Activated naive CD4-positive, alpha-beta T cell treated with Interleukin-2 at 50 U/mL for 16 hours (primary cell): Measurements from ENCODE around the gene KRTAP4-4.
"Not testable (repeated sequence)": the region's sequence is repeated elsewhere in the genome, so short reads cannot be mapped to it uniquely, and the experiment has no call there.

ENCODE experiments used
- DNase-seq: peaks from one replicate; pipeline ENCODE4 v3.0.0-alpha.2; 2020

KRTAP4-4 gene

DNA sequence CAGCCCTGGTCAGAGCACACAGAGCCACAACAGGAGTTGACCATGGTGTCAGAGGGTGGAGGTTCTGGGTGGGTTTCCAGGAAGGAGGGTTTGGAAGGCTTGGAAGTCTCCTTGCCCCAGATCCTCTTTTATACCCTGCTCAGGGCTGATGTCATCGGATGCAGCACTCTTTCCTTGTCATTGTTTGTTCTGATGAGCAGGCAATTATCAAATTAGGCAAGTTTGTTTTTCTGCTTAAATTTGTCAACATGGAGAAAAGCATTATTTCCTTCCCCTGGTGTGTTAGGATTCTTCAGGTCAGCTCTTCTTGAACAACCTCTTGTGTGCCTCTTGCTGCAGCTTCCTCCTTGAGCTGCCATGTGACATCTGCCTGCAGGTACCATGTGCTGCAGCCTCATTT, at the start of gene KRTAP4-4:
Gene KRTAP4-4, minus strand, starts transcription at position 101 of the 400 bp plus-strand sequence. Its CDS starts 57 bp downstream, at position 44.
- no peak for DNase-seq

DNA sequence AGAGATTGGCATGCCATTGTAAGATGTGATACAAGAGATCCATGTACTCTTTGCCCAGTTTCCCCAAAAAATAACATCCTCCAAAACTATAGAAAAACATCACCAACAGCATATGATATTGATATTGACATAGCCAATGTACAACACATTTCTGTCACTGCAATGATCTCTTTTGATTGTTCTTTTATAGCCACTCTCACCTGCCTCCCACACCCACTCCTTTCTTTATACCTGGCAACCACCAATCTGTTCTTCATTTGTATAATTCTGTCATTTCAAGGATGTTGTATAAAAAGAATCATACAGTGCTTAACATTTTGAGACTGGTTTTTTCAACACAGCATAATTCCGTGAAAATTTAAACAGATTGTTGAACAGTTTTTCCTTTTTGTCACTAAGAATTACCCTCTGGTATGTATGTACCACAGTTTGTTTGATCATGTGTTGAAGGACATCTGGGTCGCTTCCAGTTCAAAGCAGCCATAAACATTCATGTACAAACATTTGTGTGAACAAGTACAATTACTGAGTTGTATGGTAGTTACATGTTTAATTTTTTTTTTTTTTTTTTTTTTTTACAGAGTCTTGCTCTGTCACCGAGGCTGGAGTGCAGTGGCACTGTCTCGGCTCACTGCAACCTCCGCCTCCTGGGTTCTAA, 39.0 kb upstream of the KRTAP4-4 start:
- no peak for DNase-seq

DNA sequence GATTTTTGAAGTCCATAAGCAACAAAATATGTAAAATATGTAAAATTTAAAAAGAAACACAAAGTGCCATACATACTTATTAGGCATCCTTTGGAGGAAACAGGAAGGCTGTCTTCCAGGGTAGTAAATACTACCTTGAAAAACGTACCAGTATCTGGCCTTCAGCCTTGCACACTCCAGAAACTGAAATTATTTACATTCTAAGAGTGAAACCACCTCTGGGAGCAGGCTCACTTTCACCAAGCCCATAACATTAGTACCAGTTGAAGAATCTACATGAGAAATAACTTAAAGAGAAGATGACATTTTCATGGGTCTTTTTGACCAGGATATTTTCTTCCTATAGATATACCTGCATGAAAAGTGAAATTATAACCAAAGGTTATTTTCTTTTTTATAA, 35.5 kb upstream of the KRTAP4-4 start:
- no peak for DNase-seq

DNA sequence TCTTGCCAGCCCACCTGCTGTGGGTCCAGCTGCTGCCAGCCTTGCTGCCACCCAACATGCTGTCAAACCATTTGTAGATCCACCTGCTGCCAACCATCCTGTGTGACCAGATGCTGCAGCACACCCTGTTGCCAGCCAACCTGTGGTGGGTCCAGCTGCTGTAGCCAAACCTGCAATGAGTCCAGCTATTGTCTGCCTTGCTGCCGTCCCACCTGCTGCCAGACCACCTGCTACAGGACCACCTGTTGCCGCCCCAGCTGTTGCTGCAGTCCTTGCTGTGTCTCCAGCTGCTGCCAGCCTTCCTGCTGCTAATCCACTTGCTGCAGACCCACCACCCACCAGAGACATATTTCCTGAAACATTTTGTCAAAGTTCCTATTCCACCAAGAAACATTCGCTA, 29.8 kb upstream of the KRTAP4-4 start:
- no peak for DNase-seq

DNA sequence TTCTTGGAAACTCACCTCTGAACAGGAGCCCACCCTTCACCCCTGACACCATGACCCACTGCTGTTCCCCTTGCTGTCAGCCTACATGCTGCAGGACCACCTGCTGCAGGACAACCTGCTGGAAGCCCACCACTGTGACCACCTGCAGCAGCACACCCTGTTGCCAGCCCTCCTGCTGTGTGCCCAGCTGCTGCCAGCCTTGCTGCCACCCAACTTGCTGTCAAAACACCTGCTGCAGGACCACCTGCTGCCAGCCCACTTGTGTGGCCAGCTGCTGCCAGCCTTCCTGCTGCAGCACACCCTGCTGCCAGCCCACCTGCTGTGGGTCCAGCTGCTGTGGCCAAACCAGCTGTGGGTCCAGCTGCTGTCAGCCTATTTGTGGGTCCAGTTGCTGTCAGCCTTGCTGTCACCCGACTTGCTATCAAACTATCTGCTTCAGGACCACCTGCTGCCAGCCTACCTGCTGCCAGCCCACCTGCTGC, 29.3 kb upstream of the KRTAP4-4 start, which contains the start of gene KRTAP9-1:
Gene KRTAP9-1, plus strand, starts transcription at position 51 of the 482 bp plus-strand sequence. Its CDS starts 0 bp downstream, at position 51.
- not testable (repeated sequence) for DNase-seq

DNA sequence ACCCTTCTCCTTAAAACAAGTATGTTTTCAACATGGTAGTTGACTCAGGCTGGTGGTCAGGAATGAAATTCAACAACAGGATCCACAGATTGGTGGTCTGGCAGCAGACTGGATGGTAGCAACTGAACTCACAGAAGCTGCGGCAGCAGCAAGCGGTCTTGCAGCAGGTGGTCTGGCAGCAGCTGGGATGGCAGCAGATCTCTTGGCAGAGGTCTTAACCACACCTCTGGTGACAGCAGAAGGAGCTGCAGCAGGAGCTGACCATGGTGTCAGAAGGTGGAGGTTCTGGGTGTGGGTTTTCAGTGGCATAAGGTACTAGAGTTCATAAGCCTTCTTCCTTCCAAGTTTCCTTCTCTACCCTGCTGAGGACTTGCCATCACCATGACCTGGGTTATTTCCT, 26.3 kb upstream of the KRTAP4-4 start:
- no peak for DNase-seq

DNA sequence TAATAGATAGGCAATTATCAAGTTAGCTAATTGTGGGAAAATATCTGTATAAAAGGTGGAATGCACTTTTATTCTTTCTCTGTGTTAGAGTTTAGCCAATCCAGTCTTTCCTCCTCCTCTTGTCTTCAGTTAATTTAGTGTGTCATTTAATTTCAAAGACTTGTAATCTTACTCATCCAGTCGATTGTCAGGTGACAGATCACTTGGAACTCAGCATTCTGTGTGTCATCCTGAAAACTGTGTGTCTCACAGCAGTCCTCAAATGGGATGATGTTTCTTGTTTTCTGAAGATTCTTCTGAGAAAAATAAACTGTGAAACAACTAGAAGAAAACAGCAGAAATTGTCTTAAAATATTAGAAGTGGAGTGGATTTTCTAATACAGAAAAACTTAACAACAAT, 24.5 kb upstream of the KRTAP4-4 start:
- no peak for DNase-seq

DNA sequence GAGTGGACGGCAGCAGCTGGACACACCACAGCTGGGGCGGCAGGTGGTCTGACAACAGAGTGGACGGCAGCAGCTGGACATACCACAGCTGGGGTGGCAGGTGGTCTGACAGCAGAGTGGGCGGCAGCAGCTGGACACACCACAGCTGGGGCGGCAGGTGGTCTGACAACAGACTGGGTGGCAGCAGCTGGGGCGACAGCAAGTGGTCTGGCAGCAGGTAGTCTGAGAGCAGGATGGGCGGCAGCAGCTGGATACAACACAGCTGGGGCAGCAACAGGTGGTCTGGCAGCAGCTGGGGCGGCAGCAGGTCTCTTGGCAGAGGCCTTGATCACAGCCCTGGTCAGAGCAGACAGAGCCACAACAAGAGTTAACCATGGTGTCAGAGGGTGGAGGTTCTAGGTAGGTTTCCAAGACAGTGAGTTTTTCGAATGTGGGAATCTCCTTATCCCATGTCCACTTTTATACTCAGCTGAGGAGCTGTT, 24.0 kb upstream of the KRTAP4-4 start, which contains the start of gene KRTAP4-1:
Gene KRTAP4-1, minus strand, starts transcription at position 432 of the 482 bp plus-strand sequence. Its CDS starts 57 bp downstream, at position 375.
- no peak for DNase-seq

DNA sequence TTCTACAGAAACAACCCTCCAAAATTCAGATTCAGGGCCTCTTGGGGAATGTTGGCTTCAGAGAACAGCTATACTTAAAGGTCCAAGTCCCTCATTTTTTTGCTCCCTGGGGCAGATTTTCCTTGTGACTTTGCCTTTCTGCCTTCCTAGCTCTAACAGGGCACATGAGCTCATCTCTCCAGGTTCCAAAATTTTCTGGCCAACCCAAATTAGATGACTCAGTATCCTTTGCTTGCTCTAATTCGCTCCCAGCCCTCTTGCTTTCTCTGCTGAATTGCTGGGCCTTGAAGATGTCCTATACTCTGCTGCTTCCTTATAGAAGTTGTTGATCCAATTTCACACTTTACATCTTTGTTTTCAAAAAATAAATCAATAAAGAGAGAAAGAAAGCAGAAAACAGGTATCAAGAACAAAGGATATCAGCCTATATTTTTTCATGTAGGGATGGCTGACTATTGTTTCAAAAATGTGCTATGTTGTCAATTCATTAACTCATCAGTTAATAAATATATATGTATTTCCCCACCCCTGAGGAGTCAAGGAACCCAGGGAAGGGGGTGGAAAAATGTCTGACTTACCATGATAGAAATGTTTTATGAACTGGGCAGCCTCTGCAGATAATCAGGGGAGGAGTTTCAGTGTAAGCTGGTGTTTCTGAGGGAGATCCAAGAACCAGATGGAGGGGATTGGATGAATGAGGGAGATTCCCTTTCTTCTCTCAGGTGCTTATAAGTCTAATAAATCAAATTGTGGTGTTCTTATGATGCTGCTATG, 18.5 kb upstream of the KRTAP4-4 start:
- DNase-seq = no peak

DNA sequence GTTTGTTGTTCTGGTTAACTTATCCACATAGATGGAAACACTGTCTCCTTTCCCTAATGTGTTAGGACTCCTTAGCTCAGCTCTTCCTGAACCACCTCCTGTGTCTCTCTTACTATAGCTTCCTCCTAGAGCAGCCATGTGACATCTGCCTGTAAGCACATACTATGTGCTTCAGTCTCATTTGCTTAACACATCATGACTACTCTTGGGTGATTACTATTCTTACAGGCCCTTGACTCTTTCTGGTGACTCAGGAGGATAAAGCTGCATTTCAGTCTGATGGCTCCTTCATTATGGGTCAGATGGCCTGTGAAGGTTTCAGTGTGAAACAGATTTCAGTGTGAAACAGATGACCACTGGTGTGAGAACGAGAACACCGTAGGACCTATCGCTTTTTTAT, 17.8 kb upstream of the KRTAP4-4 start:
- no peak for DNase-seq

DNA sequence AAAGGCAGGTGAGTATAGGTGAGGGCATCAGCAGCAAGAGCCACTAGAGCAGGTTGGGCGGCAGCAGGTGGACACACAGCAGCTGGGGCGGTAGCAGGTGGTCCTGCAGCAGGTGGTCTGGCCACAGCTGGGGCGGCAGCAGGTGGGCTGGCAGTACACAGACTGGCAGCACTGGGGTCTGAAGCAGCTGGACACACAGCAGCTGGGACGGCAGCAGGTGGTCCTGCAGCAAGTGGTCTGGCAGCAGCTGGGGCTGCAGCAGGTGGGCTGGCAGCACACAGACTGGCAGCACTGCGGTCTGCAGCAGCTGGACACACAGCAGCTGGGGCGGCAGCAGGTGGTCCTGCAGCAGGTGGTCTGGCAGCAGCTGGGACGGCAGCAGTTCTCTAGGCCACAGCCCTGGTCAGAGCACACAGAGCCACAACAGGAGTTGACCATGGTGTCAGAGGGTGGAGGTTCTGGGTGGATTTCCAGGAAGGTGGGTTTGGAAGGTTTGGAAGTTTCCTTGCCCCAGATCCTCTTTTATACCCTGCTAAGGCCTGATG, 17.3 kb upstream of the KRTAP4-4 start, which contains the start of gene KRTAP4-2:
Gene KRTAP4-2, minus strand, starts transcription at position 495 of the 545 bp plus-strand sequence. Its CDS starts 57 bp downstream, at position 438.
- no peak for DNase-seq

DNA sequence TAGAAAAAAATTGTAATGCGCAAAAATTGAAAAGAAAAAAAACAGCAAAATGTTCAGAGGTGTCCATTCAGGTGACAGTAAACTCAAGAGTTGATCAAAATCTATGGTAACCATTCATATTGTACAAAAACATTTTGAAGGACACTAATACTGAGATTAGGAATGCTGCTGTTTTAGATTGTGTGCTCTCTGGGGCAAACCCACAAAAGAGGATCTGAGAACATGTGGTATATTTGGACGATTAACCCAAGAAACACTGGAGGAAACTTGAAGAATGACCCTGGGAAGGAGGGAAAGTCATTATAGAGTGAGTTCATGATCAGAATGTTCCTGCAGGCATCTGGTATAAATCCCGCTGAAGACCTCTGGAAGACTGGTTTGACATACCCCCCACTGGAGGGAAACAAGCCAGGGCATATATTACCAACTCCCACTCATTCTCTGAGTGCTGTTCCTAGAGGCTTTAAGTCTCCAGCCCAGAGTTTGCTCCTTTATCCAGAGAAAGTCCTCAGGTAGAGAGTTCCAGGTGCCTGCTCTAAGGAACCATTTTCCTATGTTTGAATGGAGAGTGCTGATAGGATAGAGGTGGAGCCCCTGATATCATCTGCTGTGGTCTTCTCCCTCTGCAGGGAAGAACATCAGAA, 16.3 kb upstream of the KRTAP4-4 start:
- DNase-seq = no peak

DNA sequence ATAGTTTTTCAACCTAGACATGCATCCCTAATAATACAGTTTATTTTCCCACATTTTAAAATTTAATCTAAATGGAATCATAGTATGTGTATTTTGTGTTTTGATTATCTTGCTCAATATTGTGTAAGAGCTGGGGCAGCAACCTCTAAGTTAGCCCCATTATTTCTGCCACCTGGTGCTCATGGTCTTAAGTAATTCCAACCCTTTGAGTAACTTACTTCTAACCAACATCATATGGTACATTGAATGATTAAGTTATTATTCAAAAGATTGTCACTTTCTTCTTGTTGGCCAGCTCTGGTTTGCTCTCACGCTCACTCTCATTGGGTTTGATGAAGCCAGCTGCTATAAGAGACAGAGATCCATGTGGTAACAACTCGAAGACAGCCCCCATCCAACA, 11.3 kb upstream of the KRTAP4-4 start:
- no peak for DNase-seq

DNA sequence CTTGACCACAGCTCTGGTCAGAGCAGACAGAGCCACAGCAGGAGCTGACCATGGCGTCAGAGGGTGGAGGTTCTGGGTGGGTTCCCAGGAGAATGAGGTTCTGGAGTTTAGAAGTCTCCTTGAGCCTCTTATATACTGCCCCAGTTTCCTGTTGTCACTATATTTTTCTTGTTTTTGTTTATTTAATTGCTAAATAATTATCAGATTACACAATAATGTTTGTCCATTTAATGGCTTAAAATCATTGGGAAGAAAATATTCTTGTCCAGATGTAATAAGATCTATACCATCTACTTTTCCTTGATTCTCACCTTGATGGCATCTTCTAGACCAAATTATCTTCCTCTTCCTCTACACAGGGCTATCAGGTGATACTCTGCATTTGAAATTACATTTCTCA, 7.6 kb upstream of the KRTAP4-4 start, which contains the start of gene KRTAP4-3:
Gene KRTAP4-3, minus strand, starts transcription at position 101 of the 400 bp plus-strand sequence. Its CDS starts 49 bp downstream, at position 52.
- DNase-seq = no peak

DNA sequence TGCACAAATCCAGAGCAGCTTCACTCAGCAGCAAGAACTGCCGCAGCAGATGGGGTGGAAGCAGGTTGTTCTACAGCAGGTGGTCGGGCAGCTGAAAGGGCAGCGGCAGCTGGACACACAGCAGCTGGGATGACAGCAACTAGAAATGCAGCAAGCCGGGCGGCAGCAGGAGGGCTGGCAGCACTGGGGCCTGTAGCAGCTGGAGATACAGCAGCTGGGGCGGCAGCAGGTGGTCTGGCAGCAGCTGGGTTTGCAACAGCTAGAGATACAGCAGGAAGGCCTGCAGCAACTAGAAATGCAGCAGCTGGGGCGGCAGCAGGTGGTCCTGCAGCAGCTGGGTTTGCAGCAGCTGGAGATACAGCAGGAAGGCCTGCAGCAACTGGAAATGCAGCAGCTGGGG, 7.0 kb upstream of the KRTAP4-4 start:
- DNase-seq = no peak

DNA sequence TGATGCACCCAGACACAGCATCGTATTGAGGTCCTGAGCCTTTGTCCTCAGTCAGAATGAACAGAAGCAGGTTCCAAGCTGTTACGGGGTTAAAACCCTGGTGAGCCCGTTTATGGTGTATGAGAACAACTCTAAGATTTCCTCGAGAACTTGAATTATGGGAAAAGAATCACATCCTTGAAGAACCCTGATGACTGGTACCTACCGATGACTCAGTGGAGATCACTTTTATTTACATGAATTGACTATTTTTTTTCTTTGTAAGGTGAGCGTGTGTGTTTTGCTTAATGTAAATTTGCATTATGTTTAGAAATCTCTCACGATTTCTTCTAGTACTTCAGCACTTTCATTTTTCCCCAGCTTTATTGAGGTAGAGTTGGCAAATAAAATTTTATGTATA, 3.3 kb upstream of the KRTAP4-4 start:
- DNase-seq = no peak

DNA sequence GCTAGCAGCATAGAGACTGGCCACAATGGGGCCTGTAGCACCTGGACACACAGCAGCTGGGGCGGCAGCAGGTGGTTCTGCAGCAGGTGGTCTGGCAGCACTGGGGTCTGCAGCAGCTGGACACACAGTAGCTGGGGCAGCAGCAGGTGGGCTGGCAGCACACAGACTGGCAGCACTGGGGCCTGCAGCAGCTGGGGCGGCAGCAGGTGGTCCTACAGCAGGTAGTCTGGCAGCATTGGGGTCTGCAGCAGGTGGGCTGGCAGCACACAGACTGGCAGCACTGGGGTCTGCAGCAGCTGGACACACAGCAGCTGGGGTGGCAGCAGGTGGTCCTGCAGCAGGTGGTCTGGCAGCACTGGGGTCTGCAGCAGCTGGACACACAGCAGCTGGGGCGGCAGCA, 358 bp downstream of the KRTAP4-4 start:
- DNase-seq = not testable (repeated sequence)

DNA sequence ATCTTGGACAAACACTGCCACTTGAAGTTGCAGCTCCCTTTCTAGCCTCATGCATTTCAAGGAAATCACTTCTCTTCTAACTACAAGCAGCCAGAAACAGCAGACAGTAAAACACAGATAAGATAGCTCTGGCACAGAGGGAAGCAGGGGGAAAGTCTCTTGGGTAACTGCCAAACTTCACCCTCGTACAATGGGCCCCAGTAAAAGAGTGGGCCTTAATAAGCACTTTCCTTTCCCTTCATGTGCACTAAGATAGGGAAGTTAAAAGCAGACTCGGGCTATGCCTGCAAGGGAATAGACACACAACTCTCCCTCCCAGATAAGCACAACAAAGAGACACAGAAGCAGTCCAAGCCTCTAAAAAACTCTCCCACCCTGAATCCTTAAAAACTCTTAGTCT, 6.7 kb downstream of the KRTAP4-4 start:
- no peak for DNase-seq

DNA sequence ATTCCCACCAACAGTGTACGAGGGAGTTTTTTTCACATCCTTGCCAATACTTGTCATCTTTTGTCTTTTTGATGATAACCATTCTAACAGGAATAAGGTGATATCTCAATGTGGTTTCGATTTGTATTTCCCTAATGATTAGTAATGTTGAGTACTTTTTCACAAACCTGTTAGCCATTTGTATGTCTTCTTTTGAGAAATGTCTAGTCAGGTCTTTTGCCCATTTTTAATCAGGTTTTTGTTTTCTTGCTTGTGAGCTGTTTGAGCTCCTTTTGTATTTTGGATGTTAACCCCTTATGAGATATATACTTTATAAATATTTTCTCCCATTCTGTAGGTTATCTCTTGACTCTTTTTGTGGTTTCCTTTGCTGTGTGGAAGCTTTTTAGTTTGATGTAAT, 9.0 kb downstream of the KRTAP4-4 start:
- DNase-seq = no peak

DNA sequence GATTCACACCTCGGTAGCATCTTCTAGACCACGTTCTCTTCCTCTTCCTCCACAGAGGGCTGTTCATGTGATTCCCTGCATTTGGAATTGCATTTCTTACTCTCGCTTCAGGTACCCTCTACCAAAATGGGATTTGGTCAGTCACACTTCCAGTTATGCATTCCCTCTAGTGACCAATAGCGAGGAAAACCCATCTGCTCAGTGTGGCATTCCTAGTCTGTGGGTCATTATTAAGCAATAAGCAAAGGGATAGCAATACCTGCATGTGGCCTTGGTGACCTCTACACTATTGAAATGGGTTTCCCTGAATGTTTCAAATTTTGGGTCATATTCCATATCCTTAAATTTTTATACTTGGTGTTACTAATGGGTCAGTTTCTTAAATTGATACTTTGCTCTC, 10.5 kb downstream of the KRTAP4-4 start:
- no peak for DNase-seq

DNA sequence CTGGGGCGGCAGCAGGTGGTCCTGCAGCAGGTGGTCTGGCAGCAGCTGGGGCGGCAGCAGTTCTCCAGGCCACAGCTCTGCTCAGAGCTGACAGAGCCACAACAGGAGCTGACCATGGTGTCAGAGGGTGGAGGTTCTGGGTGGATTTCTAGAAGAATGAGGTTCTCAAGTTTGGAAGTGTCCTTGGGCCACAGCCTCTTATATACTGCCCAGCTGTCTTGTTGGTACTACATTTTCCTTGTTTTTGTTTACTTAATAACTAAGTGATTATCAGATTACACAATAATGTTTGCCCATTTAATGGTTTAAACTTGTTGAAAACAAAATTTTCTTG, 10.9 kb downstream of the KRTAP4-4 start, which contains the start of gene KRTAP4-5:
Gene KRTAP4-5, minus strand, starts transcription at position 174 of the 334 bp plus-strand sequence. Its CDS starts 58 bp downstream, at position 116.
- DNase-seq = no peak

DNA sequence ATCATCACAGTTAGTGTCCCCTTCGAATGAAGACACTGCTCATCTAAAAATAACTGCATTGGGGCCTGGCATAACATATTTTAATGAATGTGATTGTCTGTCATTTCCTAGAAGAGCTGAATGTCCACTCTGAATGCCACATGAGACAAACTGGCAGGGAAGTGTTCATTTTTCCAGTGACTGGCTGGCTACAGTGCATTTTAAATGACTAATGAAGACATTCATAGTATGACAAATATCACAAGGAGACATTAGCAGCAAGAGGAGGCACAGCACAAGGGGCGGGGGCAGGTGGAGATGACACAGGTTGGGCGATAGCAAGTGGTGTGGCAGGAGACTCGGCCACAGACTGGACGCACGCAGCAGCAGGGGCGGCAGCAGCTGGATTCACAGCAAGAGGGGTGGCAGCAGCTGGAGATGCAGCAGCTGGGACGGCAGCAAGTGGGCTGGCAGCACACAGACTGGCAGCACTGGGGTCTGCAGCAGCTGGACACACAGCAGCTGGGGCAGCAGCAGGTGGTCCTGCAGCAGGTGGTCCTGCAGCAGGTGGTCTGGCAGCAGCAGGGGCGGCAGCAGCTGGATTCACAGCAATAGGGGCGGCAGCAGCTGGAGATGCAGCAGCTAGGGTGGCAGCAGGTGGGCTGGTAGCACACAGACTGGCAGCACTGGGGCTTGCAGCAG, 11.4 kb downstream of the KRTAP4-4 start:
- DNase-seq = not testable (repeated sequence)
